IMR-90 (cell line): ENCODE data around the gene ACSBG1. TPM values are rescaled to one million over a fixed set of nuclear protein-coding genes. Genes with fewer than 3 reads are reported as not detected.

Experiments
- ATAC-seq: fragments of 200-7000 bp; cut with Tn5 transposase; 2 replicates; pipeline ENCODE4 v1.9.1; 2020; ENCODE audit warnings: low read depth, mild to moderate bottlenecking, moderate library complexity
- BruUV-seq: library from RNA; stranded (reverse); fragments of 400-500 nt; replicated peaks from 2 replicates; lab custom pipeline; 2021; lab: Mats Ljungman, UMichigan
- CTCF ChIA-PET: fragments of 300-600 bp; formaldehyde crosslinking; extraction: SDS; loops from one replicate; lab custom pipeline; 2021; ENCODE audit warnings: antibody characterized with exemption; lab: Yijun Ruan, JAX
- POLR2A ChIA-PET: fragments of 300-600 bp; sonication (Branson Sonifier 250); formaldehyde crosslinking; loops from one replicate; lab custom pipeline; 2022; ENCODE audit warnings: antibody characterized with exemption; ENCODE audit not compliant: unreplicated experiment; lab: Charles Lee
- DNase-seq: peaks from one replicate; pipeline ENCODE4 v3.0.0; 2013
- H2AFZ ChIP-seq: replicated peaks from 2 replicates; pipeline ENCODE3; 2013; ENCODE audit warnings: low read length, mild to moderate bottlenecking; ENCODE audit not compliant: poor library complexity
- H2AK5ac ChIP-seq: 2 replicates; pipeline ENCODE4 v1.6.1; 2013; ENCODE audit warnings: low read depth, low read length, inconsistent platforms
- H2AK9ac ChIP-seq: replicated peaks from 2 replicates; pipeline ENCODE3; 2013; ENCODE audit warnings: mild to moderate bottlenecking, low read depth, low read length, moderate library complexity; ENCODE audit not compliant: poor library complexity
- H2BK120ac ChIP-seq: 2 replicates; pipeline ENCODE4 v1.6.1; 2013; ENCODE audit warnings: low read depth, low read length, inconsistent platforms
- H2BK15ac ChIP-seq: 3 replicates; pipeline ENCODE4 v1.6.1; 2013; ENCODE audit warnings: low read depth, low read length, inconsistent platforms
- H2BK20ac ChIP-seq: 2 replicates; pipeline ENCODE4 v1.6.1; 2013; ENCODE audit warnings: low read depth, mild to moderate bottlenecking, inconsistent platforms, low read length, moderate library complexity
- H2BK5ac ChIP-seq: 2 replicates; pipeline ENCODE4 v1.6.1; 2013; ENCODE audit warnings: mild to moderate bottlenecking, low read depth, low read length, inconsistent platforms; ENCODE audit not compliant: poor library complexity, severe bottlenecking
- H3K14ac ChIP-seq: replicated peaks from 2 replicates; pipeline ENCODE4 v1.6.1; 2013; ENCODE audit warnings: low read depth, low read length, inconsistent platforms
- H3K18ac ChIP-seq: 2 replicates; pipeline ENCODE4 v1.6.1; 2013; ENCODE audit warnings: low read depth, low read length, control low read depth
- H3K23ac ChIP-seq: 2 replicates; pipeline ENCODE4 v1.6.1; 2013; ENCODE audit warnings: low read depth, low read length, inconsistent platforms
- H3K27ac ChIP-seq: 2 replicates; pipeline ENCODE4 v1.5.1; 2013; ENCODE audit warnings: mild to moderate bottlenecking, control low read depth, low read length; ENCODE audit not compliant: insufficient read depth
- H3K27me3 ChIP-seq: 2 replicates; pipeline ENCODE4 v1.6.1; 2013; ENCODE audit warnings: low read length; ENCODE audit not compliant: control insufficient read depth, insufficient read depth
- H3K36me3 ChIP-seq: 2 replicates; pipeline ENCODE4 v1.6.1; 2013; ENCODE audit warnings: low read length, mixed read lengths; ENCODE audit not compliant: control insufficient read depth, insufficient read depth
- H3K4ac ChIP-seq: 2 replicates; pipeline ENCODE4 v1.6.1; 2013; ENCODE audit warnings: low read depth, low read length, inconsistent platforms
- H3K4me1 ChIP-seq: 2 replicates; pipeline ENCODE4 v1.6.1; 2013; ENCODE audit warnings: low read length, mixed read lengths; ENCODE audit not compliant: control insufficient read depth, insufficient read depth
- H3K4me2 ChIP-seq: 2 replicates; pipeline ENCODE4 v1.6.1; 2013; ENCODE audit warnings: low read depth, mild to moderate bottlenecking, control low read depth, low read length, moderate library complexity
- H3K4me3 ChIP-seq: 2 replicates; pipeline ENCODE4 v1.5.1; 2013; ENCODE audit warnings: low read depth, mild to moderate bottlenecking, control low read depth, low read length, moderate library complexity; ENCODE audit not compliant: insufficient read depth
- H3K56ac ChIP-seq: 2 replicates; pipeline ENCODE4 v1.6.1; 2013; ENCODE audit warnings: low read length, inconsistent platforms; ENCODE audit not compliant: insufficient read depth; ENCODE audit errors: extremely low read depth
- H3K79me1 ChIP-seq, 2 experiments: 2 replicates each; pipeline ENCODE4 v1.6.1; 2013; ENCODE audit warnings: low read length in 2 of 2, inconsistent platforms in 1 of 2, low read depth in 1 of 2
- H3K9ac ChIP-seq: 2 replicates; pipeline ENCODE4 v1.6.1; 2013; ENCODE audit warnings: low read depth, low read length, control low read depth
- H3K9me1 ChIP-seq: 2 replicates; pipeline ENCODE4 v1.6.1; 2013; ENCODE audit warnings: low read length, inconsistent platforms; ENCODE audit not compliant: insufficient read depth
- H3K9me3 ChIP-seq: 2 replicates; pipeline ENCODE4 v1.6.1; 2013; ENCODE audit warnings: low read length; ENCODE audit not compliant: control insufficient read depth, insufficient read depth
- H4K20me1 ChIP-seq: 2 replicates; pipeline ENCODE4 v1.6.1; 2013; ENCODE audit warnings: low read length, inconsistent platforms; ENCODE audit not compliant: insufficient read depth
- H4K5ac ChIP-seq: 2 replicates; pipeline ENCODE4 v1.6.1; 2013; ENCODE audit warnings: mild to moderate bottlenecking, low read depth, low read length, control low read depth
- H4K8ac ChIP-seq, 2 experiments: 2 replicates each; pipeline ENCODE4 v1.6.1; 2013; ENCODE audit warnings: low read depth in 2 of 2, low read length in 2 of 2, control low read depth in 1 of 2, inconsistent platforms in 1 of 2
- H4K91ac ChIP-seq: 2 replicates; pipeline ENCODE4 v1.6.1; 2013; ENCODE audit warnings: low read depth, low read length, inconsistent platforms; ENCODE audit not compliant: insufficient read depth
- CEBPB ChIP-seq: IDR thresholded peaks from 2 replicates; pipeline ENCODE4 v1.6.1; 2012; ENCODE audit warnings: low read depth, low read length, improper control_type of control experiment
- CHD1 ChIP-seq: IDR thresholded peaks from 2 replicates; pipeline ENCODE4 v1.6.1; 2012; ENCODE audit warnings: low read depth, low read length, improper control_type of control experiment
- MAZ ChIP-seq: IDR thresholded peaks from 2 replicates; pipeline ENCODE4 v1.6.1; 2012; ENCODE audit warnings: low read depth, mild to moderate bottlenecking, low read length, improper control_type of control experiment, moderate library complexity, borderline replicate concordance
- RAD21 ChIP-seq: IDR thresholded peaks from 2 replicates; pipeline ENCODE4 v1.6.1; 2012; ENCODE audit warnings: low read length, improper control_type of control experiment
- RCOR1 ChIP-seq: IDR thresholded peaks from 2 replicates; pipeline ENCODE4 v1.6.1; 2012; ENCODE audit warnings: mild to moderate bottlenecking, low read length, improper control_type of control experiment; ENCODE audit not compliant: insufficient replicate concordance
- WGBS, 2 experiments: methylation state at CpG; one replicate each; pipeline versions ENCODE4 v1.1.5 to v1.1.7; 2013; ENCODE audit warnings: missing lambda C conversion rate in 2 of 2; ENCODE audit not compliant: insufficient read length in 1 of 2; ENCODE audit errors: extremely low coverage in 2 of 2; 5-methylcytosine and 5-hydroxymethylcytosine counted together
- dilution Hi-C: fragments of 300-500 bp; cut with HindIII; formaldehyde crosslinking; loops from one replicate; pipeline ENCODE4 v1.14.3; 2018; ENCODE audit warnings: low sequenced_read_pairs; ENCODE audit not compliant: unreplicated experiment
- in situ Hi-C: fragments of 300-500 bp; cut with MboI; formaldehyde crosslinking; loops from 3 replicates; pipeline ENCODE4 v1.14.3; 2019; ENCODE audit warnings: low sequenced_read_pairs, inconsistent platforms, mixed read lengths
- intact Hi-C: fragments of 100-400 bp; cut with micrococcal nuclease; formaldehyde crosslinking; loops from 2 replicates; pipeline ENCODE4 v1.10.0; 2022
- polyA plus RNA-seq, 3 experiments: library from polyadenylated mRNA; depleted of rRNA; stranded (reverse); fragments of >200 nt; gene quantifications; 2 replicates each; pipeline ENCODE4 v1.2.3, GENCODE V29; 2012; ENCODE audit warnings: low replicate concordance in 1 of 3
- total RNA-seq: library from RNA; depleted of rRNA; stranded (reverse); fragments of >200 nt; gene quantifications from 2 replicates; pipeline ENCODE4 v1.2.3, GENCODE V29; 2012

ACSBG1 gene
- total and polyA plus RNA-seq, 2 of the 4 experiments (the other 2 are of a cell fraction), result 0.02 TPM; not detected in 1

- H2AK9ac ChIP-seq, result no peak overlapping the region
- H4K20me1 ChIP-seq, result peaks cover 7% of the 10 kb centered on the region; the same call in 1 of the 2 replicates
- in situ Hi-C loops (no loop called here), dilution Hi-C loops (no loop called here), intact Hi-C loops (no loop called here)
- H2BK5ac ChIP-seq, result no peak overlapping the region
- no peaks in the 10 kb centered on the region for H3K36me3 ChIP-seq
- no peak overlapping the region for H4K8ac ChIP-seq
- peaks cover 11% of the 10 kb centered on the region for H3K9me1 ChIP-seq
- ATAC-seq (no peak), DNase-seq (no peak)
- no peak overlapping the region for H2BK120ac ChIP-seq
- H2BK15ac ChIP-seq, result no peak overlapping the region
- no peak overlapping the region for H2BK20ac ChIP-seq
- CTCF ChIA-PET, result no interaction called here
- H3K27ac ChIP-seq, result no peak overlapping the region
- no CpG with 5 or more reads among the region's 4 CpGs for WGBS, 2 experiments
- 0 out of 2 replicates have a peak overlapping the region, but pooled peaks have one; percentile 4 for H3K23ac ChIP-seq
- TF ChIP-seq RAD21, result no peak
- no peak for TF ChIP-seq CHD1
- TF ChIP-seq MAZ, result no peak
- no peak for TF ChIP-seq RCOR1
- peak; percentile 90 for TF ChIP-seq CEBPB
- no peak overlapping the region for H2AFZ ChIP-seq
- H3K14ac ChIP-seq, result no peak overlapping the region
- H4K5ac ChIP-seq, result no peak overlapping the region
- peaks cover 6 to 29% of the 10 kb centered on the region in 2 experiments; a peak in 3 of 4 replicates for H3K79me1 ChIP-seq
- H3K9me3 ChIP-seq, result no peaks in the 10 kb centered on the region
- H3K9ac ChIP-seq, result no peak overlapping the region
- H3K18ac ChIP-seq, result no peak overlapping the region
- no peak overlapping the region for H4K91ac ChIP-seq
- POLR2A ChIA-PET, result no interaction called here
- H2AK5ac ChIP-seq, result no peak overlapping the region
- 0 out of 2 replicates have a peak overlapping the region, but pooled peaks have one; percentile 25 for H3K56ac ChIP-seq
- peaks cover 5% of the 10 kb centered on the region for H3K4me1 ChIP-seq
- H3K4me3 ChIP-seq, result no peak overlapping the region
- no TSS peak for BruUV-seq
- H3K4me2 ChIP-seq, result no peak overlapping the region
- H3K27me3 ChIP-seq, result no peaks in the 10 kb centered on the region
- H3K4ac ChIP-seq, result no peak overlapping the region
Observed at GRCh38 chr15:78146425-78147154, 87.8 kb downstream of the ACSBG1 start.
